HT1080 (cell line): ENCODE data around the gene MINDY3. TPM values are rescaled to one million over a fixed set of nuclear protein-coding genes. Genes with fewer than 3 reads are reported as not detected.
"Not testable (repeated sequence)": the region's sequence is repeated elsewhere in the genome, so short reads cannot be mapped to it uniquely, and the experiment has no call there.

Experiments used
- DNase-seq: peaks from one replicate; pipeline ENCODE4 v3.0.0-alpha.2; 2015; ENCODE audit warnings: low read depth
- polyA plus RNA-seq, 2 experiments: library from polyadenylated mRNA; depleted of rRNA; stranded (reverse); fragments of >200 nt; gene quantifications; 2 replicates each; pipeline ENCODE4 v1.2.3, GENCODE V29; 2015
- total RNA-seq: library from RNA; depleted of rRNA; stranded (reverse); fragments of >200 nt; shearing (Covaris generic); gene quantifications from 2 replicates; pipeline ENCODE4 v1.2.3, GENCODE V29; 2014; rRNA removed

MINDY3 gene
- total RNA-seq, result 15.4 and 17.4 TPM in 2 replicates
- 23.3 and 28.2 TPM in 2 replicates for polyA plus RNA-seq (2015; cell fraction: cytosol; rRNA removed)
- 47.6 and 48.4 TPM in 2 replicates for polyA plus RNA-seq (2015; cell fraction: nucleus; rRNA removed)

- DNase-seq, result peak; percentile 79
Observed at GRCh38 chr10:15859906-15860691, at the start of gene MINDY3. Gene MINDY3, minus strand, starts transcription at chr10:15860507. Its CDS starts 208 bp downstream, at chr10:15860299.

GRCh38 chr10:15901889-15902288 is 41.6 kb upstream of the MINDY3 start:
- no peak for DNase-seq

- DNase-seq, result peak; percentile 56
Observed at GRCh38 chr10:15898046-15898445, 37.7 kb upstream of the MINDY3 start.

- DNase-seq, result peak; percentile 69
Observed at GRCh38 chr10:15897287-15897686, 37.0 kb upstream of the MINDY3 start.

GRCh38 chr10:15896654-15897053 is 36.3 kb upstream of the MINDY3 start:
- DNase-seq, result no peak

GRCh38 chr10:15884447-15884846 is 24.1 kb upstream of the MINDY3 start:
- no peak for DNase-seq

- DNase-seq, result no peak
Observed at GRCh38 chr10:15881542-15881941, 21.2 kb upstream of the MINDY3 start.

GRCh38 chr10:15879663-15880062 is 19.4 kb upstream of the MINDY3 start:
- no peak for DNase-seq

GRCh38 chr10:15879058-15879457 is 18.8 kb upstream of the MINDY3 start:
- peak; percentile 18 for DNase-seq

GRCh38 chr10:15877836-15878576 is 17.7 kb upstream of the MINDY3 start:
- DNase-seq, result no peak

GRCh38 chr10:15876274-15876673 is 16.0 kb upstream of the MINDY3 start:
- DNase-seq, result not testable (repeated sequence)

- DNase-seq, result not testable (repeated sequence)
Observed at GRCh38 chr10:15872645-15873044, 12.3 kb upstream of the MINDY3 start.

- DNase-seq, result no peak
Observed at GRCh38 chr10:15871823-15872222, 11.5 kb upstream of the MINDY3 start.

- no peak for DNase-seq
Observed at GRCh38 chr10:15869935-15870334, 9.6 kb upstream of the MINDY3 start.

- DNase-seq, result no peak
Observed at GRCh38 chr10:15868006-15868405, 7.7 kb upstream of the MINDY3 start.

- no peak for DNase-seq
Observed at GRCh38 chr10:15865304-15865703, 5.0 kb upstream of the MINDY3 start.

GRCh38 chr10:15864419-15864818 is 4.1 kb upstream of the MINDY3 start:
- no peak for DNase-seq

GRCh38 chr10:15863733-15864132 is 3.4 kb upstream of the MINDY3 start:
- no peak for DNase-seq

GRCh38 chr10:15863323-15863722 is 3.0 kb upstream of the MINDY3 start:
- no peak for DNase-seq

GRCh38 chr10:15860692-15861201 is 440 bp upstream of the MINDY3 start:
- no peak for DNase-seq

GRCh38 chr10:15859509-15859905 is 800 bp downstream of the MINDY3 start:
- no peak for DNase-seq

GRCh38 chr10:15858861-15859281 is 1.4 kb downstream of the MINDY3 start:
- no peak for DNase-seq
